ENCODE data around the gene CDT1. TPM values are rescaled to one million over a fixed set of nuclear protein-coding genes. Genes with fewer than 3 reads are reported as not detected.

Gene CDT1
- total and polyA plus RNA-seq, 10 of the 15 experiments (the other 5 are each of a cell fraction or from before 2014, with no cell fraction given) = 0.50 to 87.6 (median 8.8) TPM

DNA sequence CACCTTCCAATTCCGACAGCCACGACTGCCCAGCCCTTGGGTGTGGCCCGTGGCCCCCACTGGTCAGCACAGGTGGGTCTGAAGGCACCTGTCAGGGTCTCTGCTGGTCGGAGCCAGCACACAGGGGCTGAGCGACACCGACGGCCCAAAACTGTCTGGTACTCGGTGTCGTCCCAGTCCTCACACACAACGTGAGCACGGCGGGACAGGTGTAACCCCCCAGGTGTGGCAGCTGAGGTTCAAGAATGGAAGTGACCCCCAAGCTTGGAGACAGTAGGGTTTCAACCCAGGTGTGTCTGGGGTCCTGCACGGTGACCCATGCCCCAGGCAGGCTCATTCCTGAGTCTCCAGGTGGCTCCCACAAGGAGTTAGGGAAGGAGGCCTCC is 52.1 kb downstream of the CDT1 start:
- Histone ChIP-seq H3K36me3 (ENCODE audit: control insufficient read depth in 2 of 2, insufficient read depth in 2 of 2, low read length in 1 of 2) (peaks cover 4 to 5% of the 10 kb centered on the region in 2 experiments; a peak in 3 of 4 replicates), H4K20me1 (ENCODE audit: control insufficient read depth, insufficient read depth) (0 out of 2 replicates have a peak, but pooled peaks cover 2% of the 10 kb centered on the region), H3K4me1 (ENCODE audit: control insufficient read depth, insufficient read depth, low read length) (peaks cover 23% of the 10 kb centered on the region), H3K27me3 (replicated peaks in 1 of 2; ENCODE audit: control insufficient read depth in 2 of 2, insufficient read depth in 2 of 2, low read length in 1 of 2) (no peaks in the 10 kb centered on the region), H3K27ac (ENCODE audit: control insufficient read depth, insufficient read depth) (no peak overlapping the region), H3K4me2 (ENCODE audit: control insufficient read depth, insufficient read depth) (peak overlapping the region; percentile 81), H2AFZ (ENCODE audit: control insufficient read depth, low read depth, low read length) (no peak overlapping the region), H3K9me3 (replicated peaks; ENCODE audit: control insufficient read depth, insufficient read depth, low read length) (no peaks in the 10 kb centered on the region), H3K9ac (ENCODE audit: control insufficient read depth, insufficient read depth, low read length) (no peak overlapping the region), H3K79me2 (ENCODE audit: control insufficient read depth, insufficient read depth, low read length) (peaks cover 13% of the 10 kb centered on the region), H3K4me3 (peak overlapping the region; percentile 71; the same call in 1 of the 2 replicates)
- no peak for DNase-seq (ENCODE audit: low read depth, low spot score)
- ChIA-PET RAD21 (ENCODE audit: unreplicated experiment) (no interaction called here), SMC1A (ENCODE audit: uncharacterized antibody, unreplicated experiment) (no interaction called here), POLR2A (no interaction called here), CTCF (no interaction called here)
- TSS peak; percentile 66 for BruUV-seq (replicated peaks)
- FAIRE-seq = no peak
- in situ Hi-C loops (cut with MboI) (no loop called here), intact Hi-C loops (cut with micrococcal nuclease; ENCODE audit: unreplicated experiment) (loop anchor here (5.0 kb wide), 2 partner anchors 43 to 67 kb away; partner anchors contain the start of gene APRT)
- WGBS (ENCODE audit: insufficient coverage, insufficient replicate concordance, low lambda C conversion rate, missing lambda C conversion rate) = 86% methylated on average over 13 of the region's 13 CpGs
- no peak for ATAC-seq
- TF ChIP-seq NFYB (IDR thresholded peaks at IDR 0.05; ENCODE audit: insufficient read depth, low read depth, low read length) (no peak), EGR1 (IDR thresholded peaks at IDR 0.05; ENCODE audit: borderline replicate concordance in 1 of 2, low read depth in 2 of 2, low read length in 2 of 2) (no peak), GATAD2B (conservative IDR thresholded peaks at IDR 0.05; ENCODE audit: low read depth) (no peak), ETV6 (conservative IDR thresholded peaks at IDR 0.05 in 1 of 2, IDR thresholded peaks at IDR 0.05 in 1 of 2; ENCODE audit: borderline replicate concordance in 1 of 2, low read depth in 1 of 2) (no peak), MLLT1 (IDR thresholded peaks at IDR 0.05) (no peak), RUNX3 (IDR thresholded peaks at IDR 0.05; ENCODE audit: low read length) (no peak), CBX5 (IDR thresholded peaks at IDR 0.05; ENCODE audit: low read depth) (no peak), SMC3 (IDR thresholded peaks at IDR 0.05; ENCODE audit: borderline replicate concordance, low read length) (no peak), LARP7 (IDR thresholded peaks at IDR 0.05) (no peak), ZNF217 (IDR thresholded peaks at IDR 0.05) (no peak), POU2F2 (IDR thresholded peaks at IDR 0.05; ENCODE audit: borderline replicate concordance, low read depth, low read length) (no peak), NRF1 (conservative IDR thresholded peaks at IDR 0.05; ENCODE audit: low read depth, low read length) (no peak), BACH1 (IDR thresholded peaks at IDR 0.05; ENCODE audit: borderline replicate concordance) (no peak), RCOR1 (conservative IDR thresholded peaks at IDR 0.05; ENCODE audit: low read depth, low read length) (no peak), RELA (IDR thresholded peaks at IDR 0.05; ENCODE audit: borderline replicate concordance, partially characterized antibody) (no peak), CEBPZ (IDR thresholded peaks at IDR 0.05; ENCODE audit: low read depth, low read length) (no peak), SUZ12 (IDR thresholded peaks at IDR 0.05; ENCODE audit: unreplicated experiment) (no peak), CBFB (IDR thresholded peaks at IDR 0.05; ENCODE audit: low read depth) (no peak)
- TF ChIP-seq, protein P1, sequence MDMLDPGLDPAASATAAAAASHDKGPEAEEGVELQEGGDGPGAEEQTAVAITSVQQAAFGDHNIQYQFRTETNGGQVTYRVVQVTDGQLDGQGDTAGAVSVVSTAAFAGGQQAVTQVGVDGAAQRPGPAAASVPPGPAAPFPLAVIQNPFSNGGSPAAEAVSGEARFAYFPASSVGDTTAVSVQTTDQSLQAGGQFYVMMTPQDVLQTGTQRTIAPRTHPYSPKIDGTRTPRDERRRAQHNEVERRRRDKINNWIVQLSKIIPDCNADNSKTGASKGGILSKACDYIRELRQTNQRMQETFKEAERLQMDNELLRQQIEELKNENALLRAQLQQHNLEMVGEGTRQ (IDR thresholded peaks at IDR 0.05; ENCODE audit: borderline replicate concordance, low read depth, low read length) = no peak
